Iris pigment epithelial cell (primary cell): ENCODE data around the gene SLX4IP.

Experiments used
- DNase-seq: peaks from one replicate; pipeline ENCODE4 v3.0.0-alpha.2; 2011; ENCODE audit warnings: low read depth

The SLX4IP gene

DNA sequence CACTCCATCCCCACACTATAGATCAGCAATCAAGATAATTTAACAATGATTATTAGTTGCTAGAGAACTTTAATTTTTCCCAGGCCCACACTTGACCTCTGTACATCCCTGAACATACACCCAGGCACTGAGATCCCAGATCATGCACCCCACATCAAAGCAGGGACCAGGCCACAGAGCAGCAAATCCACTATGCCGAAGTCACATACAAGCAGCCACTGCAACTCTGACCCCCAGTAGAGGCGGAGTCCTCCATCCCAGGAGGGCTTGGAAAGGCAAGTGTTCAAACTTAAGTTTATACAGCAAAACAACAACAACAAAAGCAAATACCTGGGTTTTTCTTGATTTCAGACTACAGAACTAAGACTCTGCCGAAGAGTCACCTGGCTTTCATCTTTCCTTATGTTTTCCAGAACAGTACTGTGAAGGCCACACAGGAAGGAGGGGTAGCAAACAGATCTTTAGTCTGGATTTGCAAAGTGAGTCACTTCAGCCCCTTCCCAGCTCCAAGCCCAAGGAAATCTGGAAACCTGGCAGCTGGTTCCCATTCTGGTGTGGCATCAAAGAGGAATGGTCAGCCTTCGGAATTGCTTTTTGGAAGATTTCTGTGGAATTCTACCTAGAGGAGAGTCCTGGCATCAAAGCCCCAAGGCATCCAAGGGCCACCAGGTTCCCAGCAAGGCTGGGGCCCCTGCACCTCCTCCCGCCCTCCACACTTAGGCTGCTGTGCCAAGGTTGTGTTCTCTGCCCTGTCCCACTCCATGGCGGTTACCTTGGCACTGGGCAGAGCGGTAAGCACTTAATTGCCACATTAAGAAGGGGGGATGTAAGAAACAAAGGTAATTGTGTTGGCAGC, 231.3 kb downstream of the SLX4IP start:
- DNase-seq: no peak

DNA sequence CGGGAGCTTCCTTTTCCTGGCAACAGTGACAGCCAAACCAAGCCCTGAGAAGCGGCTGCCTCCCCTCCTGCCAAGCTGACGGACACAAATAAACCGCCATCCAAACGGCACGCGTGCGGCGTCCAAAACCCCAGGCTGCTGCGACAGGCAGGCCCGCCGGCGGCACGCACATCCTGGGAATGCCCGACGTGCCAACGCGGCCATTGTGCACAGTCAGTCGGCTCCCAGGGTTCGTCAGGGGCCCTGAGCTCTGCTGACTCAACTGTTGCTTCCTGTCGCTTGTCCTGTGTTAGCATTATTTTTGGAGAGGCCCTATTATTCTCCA, 231.9 kb downstream of the SLX4IP start:
- no peak for DNase-seq

DNA sequence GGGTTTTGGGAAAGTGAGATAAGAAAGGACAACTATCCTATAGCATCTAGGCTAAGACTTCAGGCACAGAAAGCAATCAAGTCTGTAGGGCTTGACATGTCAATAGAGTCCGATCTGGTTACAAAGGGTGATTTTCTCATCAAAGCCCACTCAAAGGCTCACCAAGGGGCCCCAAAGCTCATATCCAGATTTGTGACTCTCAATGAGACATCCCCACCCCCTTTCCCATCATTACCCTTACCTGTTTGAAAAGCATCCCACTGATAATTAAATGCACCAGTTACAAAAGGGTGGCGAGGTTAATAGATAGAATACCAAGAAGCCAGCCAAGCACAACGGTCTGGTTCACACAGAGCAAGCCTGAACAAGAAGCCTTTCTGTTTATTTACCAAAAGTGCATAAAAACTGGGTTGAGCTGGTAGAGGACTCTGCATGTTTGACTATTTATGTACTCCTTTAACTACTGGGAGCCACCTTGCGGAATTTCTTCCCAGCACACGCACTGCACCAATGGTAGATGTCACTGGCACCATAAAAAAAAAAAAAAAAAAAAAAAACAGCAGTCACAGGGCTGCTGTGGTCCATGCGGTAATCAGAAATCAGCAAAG, 232.6 kb downstream of the SLX4IP start:
- DNase-seq: no peak

DNA sequence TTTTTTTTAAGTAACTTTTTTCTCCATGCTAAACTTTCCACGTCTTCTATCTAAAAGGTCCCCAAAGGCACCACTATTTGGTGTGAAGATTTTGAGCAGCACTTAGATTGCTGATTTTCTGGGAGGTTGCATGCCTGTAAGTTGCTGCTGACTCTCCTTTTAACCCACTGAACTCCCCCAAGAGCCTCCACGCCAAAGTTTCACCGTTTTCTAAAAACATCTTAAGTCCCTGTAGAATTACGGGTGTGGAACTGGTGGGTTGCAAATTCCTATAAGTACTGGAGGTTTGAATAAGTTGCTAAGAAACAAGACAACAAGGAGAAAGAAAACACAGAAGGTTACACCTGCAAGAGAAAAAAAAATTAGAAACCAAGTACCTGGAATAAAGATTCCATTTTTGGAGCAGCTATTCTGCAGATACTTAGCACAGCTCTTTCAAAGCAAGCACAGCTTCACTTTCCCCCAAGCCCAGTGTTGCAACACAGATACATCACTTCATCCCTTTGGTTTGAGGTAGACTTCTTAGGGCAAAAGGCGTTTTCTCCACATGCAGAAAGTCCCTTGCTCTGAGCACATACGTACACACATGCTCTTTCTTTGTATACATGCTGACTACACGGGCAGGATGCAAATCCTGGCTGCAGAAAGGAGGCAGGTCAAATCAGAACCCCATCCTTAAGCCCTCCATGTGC, 233.7 kb downstream of the SLX4IP start:
- peak; percentile 45 for DNase-seq

DNA sequence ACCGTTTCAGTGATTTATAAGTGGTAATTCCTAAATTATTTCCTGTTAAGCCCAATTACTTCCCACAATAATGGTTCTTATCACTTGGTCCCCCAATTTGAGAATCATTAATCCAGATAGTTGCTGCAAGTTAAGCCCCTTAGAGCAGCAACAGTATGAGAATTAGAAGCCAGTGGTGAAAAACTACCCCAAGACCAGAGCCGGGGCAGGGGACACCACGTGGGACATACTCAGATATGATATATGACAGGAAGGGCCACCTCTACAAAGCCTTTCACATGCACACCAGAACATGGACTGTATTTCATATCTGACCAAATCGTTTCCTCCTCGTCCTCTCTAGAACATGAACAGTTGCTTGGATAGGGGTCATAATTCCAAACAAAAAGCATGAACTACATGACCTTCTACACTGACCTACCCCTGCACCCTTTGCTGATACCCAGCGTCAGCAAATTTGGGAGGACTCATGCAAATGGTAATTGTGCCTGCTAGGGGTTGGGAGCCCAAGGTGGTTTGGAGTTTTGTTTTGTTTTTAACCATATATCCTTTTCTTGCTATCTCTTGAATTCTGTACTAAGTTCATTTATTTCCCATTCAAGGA, 234.8 kb downstream of the SLX4IP start:
- no peak for DNase-seq

DNA sequence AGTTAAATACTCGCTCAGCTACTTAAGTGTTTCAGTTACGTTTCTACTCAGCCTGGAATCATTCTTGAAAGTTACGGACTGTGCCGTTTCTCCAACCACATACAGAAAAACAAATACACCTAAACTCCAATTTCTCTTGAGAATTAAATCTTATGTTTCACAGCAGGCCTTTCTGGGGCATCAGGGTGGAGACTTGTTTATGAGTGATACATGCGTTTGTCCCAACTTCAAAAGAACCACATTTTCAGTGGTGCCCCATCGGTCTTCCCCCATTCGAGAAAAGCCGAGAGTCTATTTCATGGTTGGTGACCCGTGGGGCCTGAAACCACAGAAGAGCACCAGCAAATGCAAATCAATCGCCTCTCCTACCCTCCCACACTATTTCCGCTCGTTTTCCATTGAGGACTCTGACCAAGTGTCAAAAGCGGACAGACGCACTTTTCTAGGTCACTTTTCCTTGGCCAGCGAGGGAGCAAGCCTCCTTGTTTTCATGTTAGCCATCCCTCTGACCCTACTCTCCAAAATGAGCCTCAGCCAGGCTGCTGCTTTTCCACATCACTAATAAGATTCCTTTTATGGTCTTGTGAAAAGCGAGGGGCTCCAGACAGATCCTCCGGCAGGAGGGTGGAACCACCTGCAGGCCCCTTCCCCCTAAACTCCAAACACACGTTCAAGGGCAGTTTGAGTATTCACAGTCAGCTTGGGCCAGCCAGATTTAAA, 235.6 kb downstream of the SLX4IP start:
- peak; percentile 51 for DNase-seq

- peak; percentile 96 for DNase-seq
Measured at GRCh38 chr20:10671221-10671918, 236.3 kb downstream of the SLX4IP start.

GRCh38 chr20:10671919-10672623, 237.0 kb downstream of the SLX4IP start:
- peak; percentile 63 for DNase-seq

DNA sequence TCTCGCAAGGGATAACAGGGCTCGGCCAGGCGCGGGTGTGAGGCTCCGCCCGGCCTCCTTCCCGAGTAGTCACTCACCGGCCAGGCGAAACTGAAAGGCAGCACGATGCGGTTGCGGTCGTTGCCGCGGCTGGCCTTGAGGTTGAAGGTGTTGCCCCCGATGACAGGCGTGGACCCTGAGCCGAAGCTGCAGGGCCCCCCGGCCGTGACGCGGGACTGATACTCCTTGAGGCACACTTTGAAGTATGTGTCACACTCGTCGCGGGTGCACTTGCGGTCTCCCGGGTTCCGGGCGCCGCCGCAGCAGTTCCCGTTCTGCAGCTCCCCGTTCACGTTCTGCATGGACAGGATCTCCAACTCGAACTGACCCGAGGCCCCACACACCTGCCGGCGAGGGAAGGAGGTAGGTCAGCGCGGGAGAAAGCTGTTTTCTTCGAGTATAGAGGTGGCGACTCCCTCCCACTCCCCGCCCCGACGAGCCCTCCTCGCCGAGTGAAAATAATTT, 237.6 kb downstream of the SLX4IP start:
- peak; percentile 82 for DNase-seq

DNA sequence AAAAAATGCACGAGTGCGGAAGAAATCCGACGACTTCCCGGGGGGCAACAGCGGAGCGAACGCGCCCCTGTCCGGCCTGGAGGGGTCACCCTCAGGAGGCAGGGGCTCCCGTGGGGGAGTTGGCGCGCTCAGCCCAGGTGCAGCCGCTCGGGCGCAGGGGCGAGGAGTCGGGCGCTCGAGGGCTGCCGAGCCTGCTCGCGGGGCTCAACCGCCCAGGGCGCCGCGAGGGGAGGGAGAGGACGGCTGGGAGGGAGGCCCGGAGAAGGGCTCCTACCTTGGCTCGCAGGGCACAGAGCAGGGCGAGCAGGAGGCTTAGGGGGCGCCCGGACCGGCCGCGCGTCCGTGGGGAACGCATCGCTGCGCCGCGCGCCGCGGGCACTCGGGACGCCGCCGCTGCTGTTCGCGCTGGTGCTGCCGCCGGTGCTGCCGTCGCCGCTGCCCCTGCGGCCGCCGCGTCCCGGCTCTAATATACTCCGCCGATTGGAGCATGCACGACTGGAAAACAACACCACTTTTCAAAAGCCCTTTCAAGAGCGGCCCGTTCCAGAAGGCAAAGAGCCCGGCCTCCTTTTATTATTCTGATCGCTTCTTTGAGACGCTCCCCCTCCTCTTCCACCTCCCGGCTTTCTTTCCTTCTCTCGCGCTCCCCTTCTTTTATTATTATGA, 238.2 kb downstream of the SLX4IP start:
- peak; percentile 61 for DNase-seq

GRCh38 chr20:10673842-10674683, 239.0 kb downstream of the SLX4IP start, which contains the start of gene JAG1:
JAG1 (minus strand) TSS chr20:10673999; CDS start chr20:10673530, 469 bp downstream.
- peak; percentile 92 for DNase-seq

GRCh38 chr20:10674684-10675449, 239.8 kb downstream of the SLX4IP start:
- peak; percentile 67 for DNase-seq

- no peak for DNase-seq
Measured at GRCh38 chr20:10675450-10675848, 240.3 kb downstream of the SLX4IP start.

DNA sequence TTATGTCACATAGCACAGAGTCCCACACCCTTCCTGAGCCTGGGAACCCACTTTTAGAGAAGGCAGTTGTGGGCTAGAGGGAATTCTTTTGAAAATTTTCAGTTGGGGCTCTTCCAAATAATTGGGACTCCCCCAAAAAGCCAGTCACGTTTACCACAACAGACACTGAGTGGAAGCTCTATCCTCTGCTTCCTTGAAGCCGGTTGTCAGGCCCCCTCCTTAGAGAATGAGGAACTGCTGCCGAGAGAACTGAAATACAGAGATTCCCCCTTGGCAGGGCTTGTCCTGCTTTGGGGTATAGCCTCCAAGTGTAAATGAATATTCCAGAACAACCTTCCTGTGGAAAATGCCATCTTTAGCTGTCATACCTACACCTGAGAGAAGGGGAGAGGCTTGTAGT, 241.4 kb downstream of the SLX4IP start:
- DNase-seq: no peak
